IMR-90 (cell line): ENCODE measurements around the gene ADD3. TPM values are rescaled to one million over a fixed set of nuclear protein-coding genes. Genes with fewer than 3 reads are reported as not detected.

Source experiments
- ATAC-seq: fragments of 200-7000 bp; cut with Tn5 transposase; 2 replicates; pipeline ENCODE4 v1.9.1; 2020; ENCODE audit warnings: low read depth, mild to moderate bottlenecking, moderate library complexity
- BruUV-seq: library from RNA; stranded (reverse); fragments of 400-500 nt; replicated peaks from 2 replicates; lab custom pipeline; 2021; lab: Mats Ljungman, UMichigan
- CTCF ChIA-PET: fragments of 300-600 bp; formaldehyde crosslinking; extraction: SDS; loops from one replicate; lab custom pipeline; 2021; ENCODE audit warnings: antibody characterized with exemption; lab: Yijun Ruan, JAX
- POLR2A ChIA-PET: fragments of 300-600 bp; sonication (Branson Sonifier 250); formaldehyde crosslinking; loops from one replicate; lab custom pipeline; 2022; ENCODE audit warnings: antibody characterized with exemption; ENCODE audit not compliant: unreplicated experiment; lab: Charles Lee
- DNase-seq: peaks from one replicate; pipeline ENCODE4 v3.0.0; 2013
- H2AFZ ChIP-seq: replicated peaks from 2 replicates; pipeline ENCODE3; 2013; ENCODE audit warnings: low read length, mild to moderate bottlenecking; ENCODE audit not compliant: poor library complexity
- H2AK5ac ChIP-seq: 2 replicates; pipeline ENCODE4 v1.6.1; 2013; ENCODE audit warnings: low read depth, low read length, inconsistent platforms
- H2AK9ac ChIP-seq: replicated peaks from 2 replicates; pipeline ENCODE3; 2013; ENCODE audit warnings: mild to moderate bottlenecking, low read depth, low read length, moderate library complexity; ENCODE audit not compliant: poor library complexity
- H2BK120ac ChIP-seq: 2 replicates; pipeline ENCODE4 v1.6.1; 2013; ENCODE audit warnings: low read depth, low read length, inconsistent platforms
- H2BK15ac ChIP-seq: 3 replicates; pipeline ENCODE4 v1.6.1; 2013; ENCODE audit warnings: low read depth, low read length, inconsistent platforms
- H2BK20ac ChIP-seq: 2 replicates; pipeline ENCODE4 v1.6.1; 2013; ENCODE audit warnings: low read depth, mild to moderate bottlenecking, inconsistent platforms, low read length, moderate library complexity
- H2BK5ac ChIP-seq: 2 replicates; pipeline ENCODE4 v1.6.1; 2013; ENCODE audit warnings: mild to moderate bottlenecking, low read depth, low read length, inconsistent platforms; ENCODE audit not compliant: poor library complexity, severe bottlenecking
- H3K14ac ChIP-seq: replicated peaks from 2 replicates; pipeline ENCODE4 v1.6.1; 2013; ENCODE audit warnings: low read depth, low read length, inconsistent platforms
- H3K18ac ChIP-seq: 2 replicates; pipeline ENCODE4 v1.6.1; 2013; ENCODE audit warnings: low read depth, low read length, control low read depth
- H3K23ac ChIP-seq: 2 replicates; pipeline ENCODE4 v1.6.1; 2013; ENCODE audit warnings: low read depth, low read length, inconsistent platforms
- H3K27ac ChIP-seq: 2 replicates; pipeline ENCODE4 v1.5.1; 2013; ENCODE audit warnings: mild to moderate bottlenecking, control low read depth, low read length; ENCODE audit not compliant: insufficient read depth
- H3K27me3 ChIP-seq: 2 replicates; pipeline ENCODE4 v1.6.1; 2013; ENCODE audit warnings: low read length; ENCODE audit not compliant: control insufficient read depth, insufficient read depth
- H3K36me3 ChIP-seq: 2 replicates; pipeline ENCODE4 v1.6.1; 2013; ENCODE audit warnings: low read length, mixed read lengths; ENCODE audit not compliant: control insufficient read depth, insufficient read depth
- H3K4ac ChIP-seq: 2 replicates; pipeline ENCODE4 v1.6.1; 2013; ENCODE audit warnings: low read depth, low read length, inconsistent platforms
- H3K4me1 ChIP-seq: 2 replicates; pipeline ENCODE4 v1.6.1; 2013; ENCODE audit warnings: low read length, mixed read lengths; ENCODE audit not compliant: control insufficient read depth, insufficient read depth
- H3K4me2 ChIP-seq: 2 replicates; pipeline ENCODE4 v1.6.1; 2013; ENCODE audit warnings: low read depth, mild to moderate bottlenecking, control low read depth, low read length, moderate library complexity
- H3K4me3 ChIP-seq: 2 replicates; pipeline ENCODE4 v1.5.1; 2013; ENCODE audit warnings: low read depth, mild to moderate bottlenecking, control low read depth, low read length, moderate library complexity; ENCODE audit not compliant: insufficient read depth
- H3K56ac ChIP-seq: 2 replicates; pipeline ENCODE4 v1.6.1; 2013; ENCODE audit warnings: low read length, inconsistent platforms; ENCODE audit not compliant: insufficient read depth; ENCODE audit errors: extremely low read depth
- H3K79me1 ChIP-seq, 2 experiments: 2 replicates each; pipeline ENCODE4 v1.6.1; 2013; ENCODE audit warnings: low read length in 2 of 2, inconsistent platforms in 1 of 2, low read depth in 1 of 2
- H3K9ac ChIP-seq: 2 replicates; pipeline ENCODE4 v1.6.1; 2013; ENCODE audit warnings: low read depth, low read length, control low read depth
- H3K9me1 ChIP-seq: 2 replicates; pipeline ENCODE4 v1.6.1; 2013; ENCODE audit warnings: low read length, inconsistent platforms; ENCODE audit not compliant: insufficient read depth
- H3K9me3 ChIP-seq: 2 replicates; pipeline ENCODE4 v1.6.1; 2013; ENCODE audit warnings: low read length; ENCODE audit not compliant: control insufficient read depth, insufficient read depth
- H4K20me1 ChIP-seq: 2 replicates; pipeline ENCODE4 v1.6.1; 2013; ENCODE audit warnings: low read length, inconsistent platforms; ENCODE audit not compliant: insufficient read depth
- H4K5ac ChIP-seq: 2 replicates; pipeline ENCODE4 v1.6.1; 2013; ENCODE audit warnings: mild to moderate bottlenecking, low read depth, low read length, control low read depth
- H4K8ac ChIP-seq, 2 experiments: 2 replicates each; pipeline ENCODE4 v1.6.1; 2013; ENCODE audit warnings: low read depth in 2 of 2, low read length in 2 of 2, control low read depth in 1 of 2, inconsistent platforms in 1 of 2
- H4K91ac ChIP-seq: 2 replicates; pipeline ENCODE4 v1.6.1; 2013; ENCODE audit warnings: low read depth, low read length, inconsistent platforms; ENCODE audit not compliant: insufficient read depth
- BHLHE40 ChIP-seq: fragments of 150-350 bp; IDR thresholded peaks from 2 replicates; pipeline ENCODE4 v1.6.1; 2016; ENCODE audit warnings: mild to moderate bottlenecking, low read depth, low read length
- CEBPB ChIP-seq: IDR thresholded peaks from 2 replicates; pipeline ENCODE4 v1.6.1; 2012; ENCODE audit warnings: low read depth, low read length, improper control_type of control experiment
- CHD1 ChIP-seq: IDR thresholded peaks from 2 replicates; pipeline ENCODE4 v1.6.1; 2012; ENCODE audit warnings: low read depth, low read length, improper control_type of control experiment
- CTCF ChIP-seq: conservative IDR thresholded peaks from 2 replicates; pipeline ENCODE4 v1.5.1; 2012; ENCODE audit warnings: mild to moderate bottlenecking, low read depth, low read length, improper control_type of control experiment
- ELK1 ChIP-seq: fragments of 150-350 bp; IDR thresholded peaks from 2 replicates; pipeline ENCODE4 v1.6.1; 2016; ENCODE audit warnings: low read depth, mild to moderate bottlenecking, low read length, moderate library complexity, borderline replicate concordance
- FOS ChIP-seq: fragments of 150-350 bp; IDR thresholded peaks from 2 replicates; pipeline ENCODE4 v1.6.1; 2016; ENCODE audit warnings: low read depth, low read length
- MAFK ChIP-seq: IDR thresholded peaks from 2 replicates; pipeline ENCODE4 v1.6.1; 2012; ENCODE audit warnings: low read depth, low read length, improper control_type of control experiment
- MAZ ChIP-seq: IDR thresholded peaks from 2 replicates; pipeline ENCODE4 v1.6.1; 2012; ENCODE audit warnings: low read depth, mild to moderate bottlenecking, low read length, improper control_type of control experiment, moderate library complexity, borderline replicate concordance
- MXI1 ChIP-seq: IDR thresholded peaks from 2 replicates; pipeline ENCODE4 v1.6.1; 2012; ENCODE audit warnings: low read depth, mild to moderate bottlenecking, low read length, moderate library complexity, borderline replicate concordance
- NFE2L2 ChIP-seq: fragments of 150-350 bp; IDR thresholded peaks from 2 replicates; pipeline ENCODE4 v1.6.1; 2016; ENCODE audit warnings: low read depth, mild to moderate bottlenecking, low read length
- POLR2A ChIP-seq: IDR thresholded peaks from 2 replicates; pipeline ENCODE4 v1.6.1; 2012; ENCODE audit warnings: mild to moderate bottlenecking, low read depth, low read length
- RAD21 ChIP-seq: IDR thresholded peaks from 2 replicates; pipeline ENCODE4 v1.6.1; 2012; ENCODE audit warnings: low read length, improper control_type of control experiment
- RCOR1 ChIP-seq: IDR thresholded peaks from 2 replicates; pipeline ENCODE4 v1.6.1; 2012; ENCODE audit warnings: mild to moderate bottlenecking, low read length, improper control_type of control experiment; ENCODE audit not compliant: insufficient replicate concordance
- RFX5 ChIP-seq: IDR thresholded peaks from 2 replicates; pipeline ENCODE4 v1.8.0; 2012; ENCODE audit warnings: low read depth, mild to moderate bottlenecking, low read length, moderate library complexity
- SMC3 ChIP-seq: fragments of 150-350 bp; IDR thresholded peaks from 2 replicates; pipeline ENCODE4 v1.6.1; 2016; ENCODE audit warnings: low read depth, mild to moderate bottlenecking, antibody characterized with exemption, low read length, moderate library complexity
- USF2 ChIP-seq: fragments of 150-350 bp; IDR thresholded peaks from 2 replicates; pipeline ENCODE4 v1.6.1; 2017; ENCODE audit warnings: mild to moderate bottlenecking, antibody characterized with exemption, low read length, low read depth
- WGBS, 2 experiments: methylation state at CpG; one replicate each; pipeline versions ENCODE4 v1.1.5 to v1.1.7; 2013; ENCODE audit warnings: missing lambda C conversion rate in 2 of 2; ENCODE audit not compliant: insufficient read length in 1 of 2; ENCODE audit errors: extremely low coverage in 2 of 2; 5-methylcytosine and 5-hydroxymethylcytosine counted together
- dilution Hi-C: fragments of 300-500 bp; cut with HindIII; formaldehyde crosslinking; loops from one replicate; pipeline ENCODE4 v1.14.3; 2018; ENCODE audit warnings: low sequenced_read_pairs; ENCODE audit not compliant: unreplicated experiment
- in situ Hi-C: fragments of 300-500 bp; cut with MboI; formaldehyde crosslinking; loops from 3 replicates; pipeline ENCODE4 v1.14.3; 2019; ENCODE audit warnings: low sequenced_read_pairs, inconsistent platforms, mixed read lengths
- intact Hi-C: fragments of 100-400 bp; cut with micrococcal nuclease; formaldehyde crosslinking; loops from 2 replicates; pipeline ENCODE4 v1.10.0; 2022
- polyA plus RNA-seq, 3 experiments: library from polyadenylated mRNA; depleted of rRNA; stranded (reverse); fragments of >200 nt; gene quantifications; 2 replicates each; pipeline ENCODE4 v1.2.3, GENCODE V29; 2012; ENCODE audit warnings: low replicate concordance in 1 of 3
- total RNA-seq: library from RNA; depleted of rRNA; stranded (reverse); fragments of >200 nt; gene quantifications from 2 replicates; pipeline ENCODE4 v1.2.3, GENCODE V29; 2012

Gene ADD3
- total and polyA plus RNA-seq, 2 of the 4 experiments (the other 2 are of a cell fraction): 138 to 212 TPM

DNA sequence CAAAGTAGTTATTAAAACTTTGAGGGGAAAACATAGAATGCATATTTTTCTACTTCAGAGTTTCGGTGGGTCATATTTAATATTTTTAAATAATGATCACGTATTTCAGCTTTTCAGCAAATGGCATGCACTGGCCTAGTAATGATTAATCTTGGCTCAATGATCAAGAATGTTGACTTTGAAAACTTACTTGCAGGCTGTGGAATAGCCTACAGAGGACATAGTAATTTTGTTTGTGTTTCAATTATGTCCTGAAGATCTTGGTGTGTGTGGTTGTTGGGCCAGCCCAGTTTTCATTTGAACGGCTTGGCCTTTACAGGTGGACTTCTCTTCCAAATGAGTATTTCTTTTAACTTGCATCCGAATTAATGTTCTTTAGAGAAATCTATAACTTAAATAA, 35.1 kb downstream of the ADD3 start:
- no peak overlapping the region for H4K91ac ChIP-seq
- no peak overlapping the region for H2AK5ac ChIP-seq
- no peak for ATAC-seq
- intact Hi-C loops: no loop called here
- H4K5ac ChIP-seq: no peak overlapping the region
- no peak overlapping the region for H2BK20ac ChIP-seq
- no peak overlapping the region for H2AFZ ChIP-seq
- H3K9me3 ChIP-seq: no peaks in the 10 kb centered on the region
- dilution Hi-C loops: no loop called here
- H3K18ac ChIP-seq: no peak overlapping the region
- no peak overlapping the region for H3K4me3 ChIP-seq
- ChIA-PET CTCF (no interaction called here), POLR2A (no interaction called here)
- no peak overlapping the region for H3K14ac ChIP-seq
- no TSS peak for BruUV-seq
- no peak overlapping the region for H2BK5ac ChIP-seq
- peaks cover 12% of the 10 kb centered on the region; the same call in 1 of the 2 replicates for H4K20me1 ChIP-seq
- in situ Hi-C loops: no loop called here
- H3K27me3 ChIP-seq: no peaks in the 10 kb centered on the region
- TF ChIP-seq MXI1 (no peak), MAZ (no peak), SMC3 (no peak), CTCF (no peak), NFE2L2 (no peak), FOS (no peak), BHLHE40 (no peak), CEBPB (no peak), RFX5 (no peak), ELK1 (no peak), USF2 (no peak), POLR2A (no peak), RAD21 (no peak), MAFK (no peak), RCOR1 (no peak), CHD1 (no peak)
- no peak for DNase-seq
- no peak overlapping the region for H3K56ac ChIP-seq
- H3K27ac ChIP-seq: no peak overlapping the region
- H4K8ac ChIP-seq: no peak overlapping the region
- H3K4me1 ChIP-seq: peaks cover 4% of the 10 kb centered on the region
- H3K4me2 ChIP-seq: no peak overlapping the region
- WGBS, 2 experiments: no CpG with 5 or more reads among the region's 4 CpGs
- no peak overlapping the region for H3K4ac ChIP-seq
- H3K79me1 ChIP-seq: peaks cover 34 to 65% of the 10 kb centered on the region in 2 experiments
- H3K23ac ChIP-seq: no peak overlapping the region
- no peak overlapping the region for H2BK120ac ChIP-seq
- H3K9me1 ChIP-seq: peaks cover 4% of the 10 kb centered on the region; the same call in 1 of the 2 replicates
- H3K36me3 ChIP-seq: no peaks in the 10 kb centered on the region
- no peak overlapping the region for H2AK9ac ChIP-seq
- no peak overlapping the region for H2BK15ac ChIP-seq
- no peak overlapping the region for H3K9ac ChIP-seq
